GM12865 (cell line): ENCODE measurements around the gene SYT13.
A peak's percentile ranks its signal among the peaks of the same experiment; 100 is the strongest.

Experiments
- DNase-seq: peaks from one replicate; pipeline ENCODE4 v3.0.0; 2010; ENCODE audit warnings: low read depth
- H3K4me3 ChIP-seq: 2 replicates; pipeline ENCODE4 v1.5.1; 2011; ENCODE audit warnings: mild to moderate bottlenecking, low read depth, low read length, control low read depth
- TF ChIP-seq, protein P1 (sequence below): IDR thresholded peaks from 2 replicates; pipeline ENCODE4 v1.5.1; 2011; ENCODE audit warnings: low read length, control low read depth, low read depth, inconsistent platforms; ENCODE audit not compliant: insufficient read depth; ENCODE audit errors: missing control alignments

SYT13 gene, protein sequence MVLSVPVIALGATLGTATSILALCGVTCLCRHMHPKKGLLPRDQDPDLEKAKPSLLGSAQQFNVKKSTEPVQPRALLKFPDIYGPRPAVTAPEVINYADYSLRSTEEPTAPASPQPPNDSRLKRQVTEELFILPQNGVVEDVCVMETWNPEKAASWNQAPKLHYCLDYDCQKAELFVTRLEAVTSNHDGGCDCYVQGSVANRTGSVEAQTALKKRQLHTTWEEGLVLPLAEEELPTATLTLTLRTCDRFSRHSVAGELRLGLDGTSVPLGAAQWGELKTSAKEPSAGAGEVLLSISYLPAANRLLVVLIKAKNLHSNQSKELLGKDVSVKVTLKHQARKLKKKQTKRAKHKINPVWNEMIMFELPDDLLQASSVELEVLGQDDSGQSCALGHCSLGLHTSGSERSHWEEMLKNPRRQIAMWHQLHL

DNA sequence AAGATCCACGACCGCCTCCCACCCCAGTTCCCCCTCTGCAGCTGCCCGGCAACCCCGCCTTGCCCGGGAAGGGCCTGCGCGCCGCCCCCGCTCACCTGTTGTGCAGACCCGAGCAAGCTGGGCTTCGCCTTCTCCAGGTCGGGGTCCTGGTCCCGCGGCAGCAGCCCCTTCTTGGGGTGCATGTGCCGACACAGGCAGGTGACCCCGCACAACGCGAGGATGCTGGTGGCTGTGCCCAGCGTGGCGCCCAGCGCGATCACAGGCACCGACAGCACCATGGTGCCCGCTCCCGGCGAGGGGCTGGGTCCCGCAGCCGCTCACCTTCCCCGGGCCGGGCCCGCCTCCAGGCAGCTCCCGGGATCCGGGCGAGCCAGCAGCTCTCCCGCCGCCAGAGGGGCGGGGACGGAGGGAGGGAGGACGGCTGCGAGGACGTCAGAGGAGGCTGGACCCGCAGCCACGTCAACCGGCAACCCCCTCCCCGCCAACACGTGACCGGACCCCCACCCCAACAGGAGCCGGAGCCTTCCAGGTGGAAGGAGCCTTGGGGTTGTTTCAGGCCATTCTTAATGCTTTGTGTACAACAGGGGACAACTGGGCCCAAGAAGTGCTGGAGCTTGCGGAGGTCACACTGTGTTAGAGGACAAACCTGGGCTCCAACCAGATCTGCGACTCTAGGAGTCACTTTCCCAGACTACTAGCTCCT lies at the start of gene SYT13:
Gene SYT13, minus strand, starts transcription at position 412 of the 703 bp plus-strand sequence. Its CDS starts 134 bp downstream, at position 278.
- DNase-seq, result no peak
- TF ChIP-seq, protein P1, sequence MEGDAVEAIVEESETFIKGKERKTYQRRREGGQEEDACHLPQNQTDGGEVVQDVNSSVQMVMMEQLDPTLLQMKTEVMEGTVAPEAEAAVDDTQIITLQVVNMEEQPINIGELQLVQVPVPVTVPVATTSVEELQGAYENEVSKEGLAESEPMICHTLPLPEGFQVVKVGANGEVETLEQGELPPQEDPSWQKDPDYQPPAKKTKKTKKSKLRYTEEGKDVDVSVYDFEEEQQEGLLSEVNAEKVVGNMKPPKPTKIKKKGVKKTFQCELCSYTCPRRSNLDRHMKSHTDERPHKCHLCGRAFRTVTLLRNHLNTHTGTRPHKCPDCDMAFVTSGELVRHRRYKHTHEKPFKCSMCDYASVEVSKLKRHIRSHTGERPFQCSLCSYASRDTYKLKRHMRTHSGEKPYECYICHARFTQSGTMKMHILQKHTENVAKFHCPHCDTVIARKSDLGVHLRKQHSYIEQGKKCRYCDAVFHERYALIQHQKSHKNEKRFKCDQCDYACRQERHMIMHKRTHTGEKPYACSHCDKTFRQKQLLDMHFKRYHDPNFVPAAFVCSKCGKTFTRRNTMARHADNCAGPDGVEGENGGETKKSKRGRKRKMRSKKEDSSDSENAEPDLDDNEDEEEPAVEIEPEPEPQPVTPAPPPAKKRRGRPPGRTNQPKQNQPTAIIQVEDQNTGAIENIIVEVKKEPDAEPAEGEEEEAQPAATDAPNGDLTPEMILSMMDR, result no peak
- no peak within 1 kb of the TSS for H3K4me3 ChIP-seq

DNA sequence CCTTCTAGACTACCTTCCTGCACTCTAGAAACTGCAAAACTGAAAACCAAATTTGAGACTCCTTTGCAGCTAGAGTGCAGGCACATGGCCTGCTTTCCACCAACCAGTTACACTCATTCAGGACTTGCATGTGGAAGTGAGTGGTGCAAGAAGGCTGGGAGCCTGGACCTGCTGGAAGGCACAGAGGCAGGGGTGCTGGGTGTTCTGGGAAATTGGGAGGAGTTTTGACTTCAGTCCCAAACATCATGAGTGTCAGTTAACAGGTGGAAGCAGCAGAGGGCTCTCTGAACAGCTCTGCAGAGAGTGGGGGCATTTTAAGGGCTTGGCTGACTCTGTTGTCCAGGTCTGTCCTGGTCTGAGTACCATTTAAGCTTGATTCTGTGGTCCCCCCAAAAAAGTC lies 49.3 kb upstream of the SYT13 start:
- TF ChIP-seq, protein P1, result no peak
- H3K4me3 ChIP-seq, result no peak overlapping the region
- DNase-seq, result no peak

DNA sequence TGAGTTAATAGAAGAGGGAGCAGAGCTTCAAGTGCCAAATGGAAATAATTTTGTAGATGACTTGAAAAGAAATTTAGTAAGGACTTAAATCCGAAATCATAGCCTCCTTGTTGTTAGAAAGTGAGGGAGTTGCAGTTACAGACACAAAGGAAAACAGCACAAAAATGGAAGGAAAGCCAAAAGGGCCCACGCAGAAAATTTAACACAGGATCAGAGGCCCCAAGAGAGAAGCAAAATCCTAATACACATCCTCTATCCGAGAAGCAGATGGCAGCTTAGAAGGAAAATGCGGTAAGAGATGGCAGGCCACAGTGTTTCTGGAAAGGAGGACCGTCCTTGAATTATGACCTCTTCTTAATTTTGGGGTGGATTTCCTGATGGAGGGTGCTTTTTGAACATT lies 48.7 kb upstream of the SYT13 start:
- TF ChIP-seq, protein P1, result no peak
- no peak overlapping the region for H3K4me3 ChIP-seq
- no peak for DNase-seq

DNA sequence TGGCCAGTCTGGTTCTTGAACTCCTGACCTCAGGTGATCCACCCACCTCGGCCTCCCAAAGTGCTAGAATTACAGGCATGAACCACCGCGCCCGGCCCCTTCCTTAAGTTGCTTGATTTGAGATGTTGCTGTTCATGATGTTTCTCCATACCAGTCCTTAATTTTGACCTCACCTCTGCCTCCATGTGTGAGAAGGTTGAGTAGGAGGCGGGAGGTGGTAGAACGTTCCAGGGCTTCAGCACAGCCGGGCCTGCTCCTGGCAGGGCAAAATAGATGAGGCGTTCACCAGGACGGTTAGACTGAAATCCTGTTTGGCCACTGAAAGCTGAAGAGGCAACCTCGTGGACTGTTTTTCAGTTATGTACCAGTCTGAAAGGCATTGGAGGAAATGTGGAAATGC lies 48.3 kb upstream of the SYT13 start:
- no peak for DNase-seq
- TF ChIP-seq, protein P1, result no peak

DNA sequence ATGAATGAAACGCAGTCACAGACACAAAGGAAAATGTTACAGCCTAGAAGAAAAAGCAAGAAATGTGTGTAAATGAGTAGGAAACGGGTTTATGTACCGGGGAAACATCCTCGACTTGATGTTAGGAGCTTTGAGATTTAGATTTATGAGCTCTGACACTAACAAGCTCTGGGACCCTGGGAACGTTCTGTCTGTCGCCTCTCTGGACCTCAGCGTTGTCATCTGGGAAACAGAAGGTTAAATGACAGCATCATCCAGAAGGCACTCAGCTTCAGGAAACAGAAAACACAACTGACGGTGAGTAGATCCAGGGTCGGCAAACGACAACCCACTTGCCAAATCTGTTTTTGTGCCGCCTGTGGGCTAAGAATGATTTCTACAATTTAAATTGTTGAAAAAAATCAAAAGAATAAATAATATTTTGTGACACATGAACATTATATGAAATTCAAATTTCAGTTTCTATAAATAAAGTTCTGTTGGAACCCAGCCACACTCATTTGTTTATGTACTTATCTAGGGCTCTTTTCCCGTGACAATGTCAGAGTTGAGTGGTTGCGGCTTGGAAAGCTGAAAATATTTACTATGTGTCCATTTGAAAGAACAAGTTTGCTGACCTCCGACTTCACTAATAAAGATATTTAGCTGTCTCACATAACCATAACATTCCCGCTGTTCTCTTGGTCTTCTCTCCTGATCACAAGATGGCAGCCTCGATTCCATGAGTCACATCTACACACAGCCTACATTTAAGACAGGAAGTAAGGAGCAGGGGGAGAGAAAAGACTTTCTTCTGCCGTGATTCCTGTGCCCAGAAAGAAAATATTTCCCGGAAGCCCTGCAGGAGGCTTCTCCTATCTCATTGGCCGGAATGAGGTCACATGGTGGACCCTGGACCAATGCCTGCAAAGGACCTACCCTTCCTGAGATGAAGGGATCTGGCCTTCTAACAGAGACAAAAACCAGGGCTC lies 47.1 kb upstream of the SYT13 start:
- TF ChIP-seq, protein P1, result no peak
- DNase-seq, result peak; percentile 19
- H3K4me3 ChIP-seq, result no peak overlapping the region

More for the DNA sequence above, 48.3 kb upstream of the SYT13 start:
- H3K4me3 ChIP-seq, result no peak overlapping the region

DNA sequence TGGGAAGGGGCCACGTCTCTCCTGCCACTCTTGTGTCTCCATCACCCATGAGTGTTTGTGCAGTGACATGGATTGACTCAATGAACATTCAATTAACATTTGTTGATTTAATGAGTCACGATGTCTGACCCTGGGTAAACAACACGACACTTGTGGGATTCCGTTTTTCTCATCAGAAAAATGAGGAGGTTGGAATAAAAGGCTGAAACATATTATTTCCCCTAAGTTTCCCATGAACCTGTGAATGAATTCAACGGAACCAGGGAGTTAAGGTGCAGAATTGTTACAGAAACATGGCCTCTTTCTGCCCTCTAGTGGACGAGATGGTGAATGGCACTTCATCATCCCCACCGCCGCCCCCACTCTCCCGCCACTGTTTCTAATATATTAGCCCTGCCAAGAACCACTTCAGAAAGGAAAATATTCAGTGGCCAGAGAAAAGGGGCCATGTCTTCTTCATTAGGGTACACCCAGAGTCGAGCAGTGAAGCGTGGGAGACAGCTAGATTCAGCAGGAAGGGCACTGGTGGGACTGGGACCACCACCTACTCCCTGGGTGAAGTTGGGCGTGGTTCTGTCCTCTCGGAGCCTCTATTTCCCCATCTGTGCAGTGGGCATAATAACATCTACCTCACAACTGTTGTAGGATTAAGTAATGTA lies 46.3 kb upstream of the SYT13 start:
- peak; percentile 39 for DNase-seq
- TF ChIP-seq, protein P1, result peak; percentile 73
- H3K4me3 ChIP-seq, result no peak overlapping the region
